GM23338 (cell line): Measurements from ENCODE around the gene RFC5.

Experiments
- CTCF ChIP-seq, 2 experiments: fragments of 200-600 bp in 1 of 2; sonication (generic) in 1 of 2; conservative IDR thresholded peaks; 2 replicates each; pipeline versions ENCODE4 v1.5.1 to v1.6.1; 2016 to 2017; ENCODE audit warnings: antibody characterized with exemption in 2 of 2, low read depth in 2 of 2, mild to moderate bottlenecking in 2 of 2, moderate library complexity in 1 of 2
- EZH2 ChIP-seq: fragments of 200-600 bp; sonication (generic); IDR thresholded peaks from one replicate; pipeline ENCODE4 v1.8.0; 2017; ENCODE audit warnings: antibody characterized with exemption, mild to moderate bottlenecking, low read depth; ENCODE audit not compliant: unreplicated experiment
- JUNB ChIP-seq: IDR thresholded peaks from one replicate; pipeline ENCODE4 v1.6.1; 2016; ENCODE audit warnings: antibody characterized with exemption; ENCODE audit not compliant: unreplicated experiment
- POLR2AphosphoS5 ChIP-seq: IDR thresholded peaks from 2 replicates; pipeline ENCODE4 v1.6.1; 2016; ENCODE audit warnings: antibody characterized with exemption, low read depth
- REST ChIP-seq: IDR thresholded peaks from one replicate; pipeline ENCODE4 v1.6.1; 2018; ENCODE audit warnings: antibody characterized with exemption; ENCODE audit not compliant: unreplicated experiment
- ZNF114 ChIP-seq: fragments of 250-450 bp; sonication (Bioruptor Pico); IDR thresholded peaks from 2 replicates; pipeline ENCODE4 v1.5.0; 2020; ENCODE audit warnings: mild to moderate bottlenecking, moderate library complexity
- ZNF462 ChIP-seq: fragments of 250-450 bp; sonication (Bioruptor Pico); IDR thresholded peaks from 2 replicates; pipeline ENCODE4 v1.5.0; 2020; ENCODE audit warnings: mild to moderate bottlenecking, moderate library complexity

GRCh38 chr12:118050972-118051910, 34.7 kb downstream of the RFC5 start:
- TF ChIP-seq EZH2: no peak
- no peak for TF ChIP-seq CTCF (conservative IDR thresholded peaks at IDR 0.05; ENCODE audit: low read depth in 2 of 2)
- no peak for TF ChIP-seq JUNB
- TF ChIP-seq ZNF114 (CRISPR knock-in tag): no peak
- no peak for TF ChIP-seq POLR2AphosphoS5
- TF ChIP-seq ZNF462: no peak
- TF ChIP-seq REST: no peak
